ENCODE measurements around the gene BRD2. TPM values are rescaled to one million over a fixed set of nuclear protein-coding genes. Genes with fewer than 3 reads are reported as not detected.

Gene BRD2
- total RNA-seq, 1 donor from 2014 or later: 234 TPM

GRCh38 chr6:32960563-32960962 lies 7.8 kb upstream of the BRD2 start:
- Histone ChIP-seq H3K27ac (ENCODE audit: low read depth, low read length) (no peak overlapping the region), H3K36me3 (ENCODE audit: insufficient read depth, low read length) (no peaks in the 10 kb centered on the region), H3K79me2 (ENCODE audit: insufficient read depth, low read length) (no peaks in the 10 kb centered on the region), H4K20me1 (ENCODE audit: insufficient read depth, low read length) (no peaks in the 10 kb centered on the region), H3K27me3 (ENCODE audit: insufficient read depth, low read length) (no peaks in the 10 kb centered on the region), H3K4me3 (ENCODE audit: insufficient read depth, low read depth, low read length) (no peak overlapping the region), H3K9me3 (ENCODE audit: insufficient read depth, low read depth, low read length) (no peaks in the 10 kb centered on the region), H2AFZ (ENCODE audit: low read depth, low read length) (no peak overlapping the region), H3K9ac (ENCODE audit: low read length) (no peak overlapping the region), H3K4me2 (ENCODE audit: low read length) (no peak overlapping the region), H3K4me1 (ENCODE audit: insufficient read depth, low read length) (no peaks in the 10 kb centered on the region)
- H3K4me1 Mint-ChIP-seq (ENCODE audit: low read depth, unreplicated experiment): peaks cover 7% of the 10 kb centered on the region
- no peak for TF ChIP-seq EZH2 (IDR thresholded peaks at IDR 0.05; ENCODE audit: insufficient read depth, low read length)
- TF ChIP-seq, protein P1, sequence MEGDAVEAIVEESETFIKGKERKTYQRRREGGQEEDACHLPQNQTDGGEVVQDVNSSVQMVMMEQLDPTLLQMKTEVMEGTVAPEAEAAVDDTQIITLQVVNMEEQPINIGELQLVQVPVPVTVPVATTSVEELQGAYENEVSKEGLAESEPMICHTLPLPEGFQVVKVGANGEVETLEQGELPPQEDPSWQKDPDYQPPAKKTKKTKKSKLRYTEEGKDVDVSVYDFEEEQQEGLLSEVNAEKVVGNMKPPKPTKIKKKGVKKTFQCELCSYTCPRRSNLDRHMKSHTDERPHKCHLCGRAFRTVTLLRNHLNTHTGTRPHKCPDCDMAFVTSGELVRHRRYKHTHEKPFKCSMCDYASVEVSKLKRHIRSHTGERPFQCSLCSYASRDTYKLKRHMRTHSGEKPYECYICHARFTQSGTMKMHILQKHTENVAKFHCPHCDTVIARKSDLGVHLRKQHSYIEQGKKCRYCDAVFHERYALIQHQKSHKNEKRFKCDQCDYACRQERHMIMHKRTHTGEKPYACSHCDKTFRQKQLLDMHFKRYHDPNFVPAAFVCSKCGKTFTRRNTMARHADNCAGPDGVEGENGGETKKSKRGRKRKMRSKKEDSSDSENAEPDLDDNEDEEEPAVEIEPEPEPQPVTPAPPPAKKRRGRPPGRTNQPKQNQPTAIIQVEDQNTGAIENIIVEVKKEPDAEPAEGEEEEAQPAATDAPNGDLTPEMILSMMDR (IDR thresholded peaks at IDR 0.05; ENCODE audit: insufficient read depth, low read depth, low read length): no peak
- no peaks in the 10 kb centered on the region for H3K9me3 Mint-ChIP-seq (ENCODE audit: unreplicated experiment)
- H3K36me3 Mint-ChIP-seq (ENCODE audit: low read depth, unreplicated experiment): peaks cover 5% of the 10 kb centered on the region
- FAIRE-seq (no peak), DNase-seq (ENCODE audit: low read depth) (no peak)
- no peaks in the 10 kb centered on the region for H3K27me3 Mint-ChIP-seq (ENCODE audit: low read depth, unreplicated experiment)
- no peak overlapping the region for H3K4me3 Mint-ChIP-seq (ENCODE audit: unreplicated experiment)
- H3K27ac Mint-ChIP-seq (ENCODE audit: unreplicated experiment): no peak overlapping the region

DNA sequence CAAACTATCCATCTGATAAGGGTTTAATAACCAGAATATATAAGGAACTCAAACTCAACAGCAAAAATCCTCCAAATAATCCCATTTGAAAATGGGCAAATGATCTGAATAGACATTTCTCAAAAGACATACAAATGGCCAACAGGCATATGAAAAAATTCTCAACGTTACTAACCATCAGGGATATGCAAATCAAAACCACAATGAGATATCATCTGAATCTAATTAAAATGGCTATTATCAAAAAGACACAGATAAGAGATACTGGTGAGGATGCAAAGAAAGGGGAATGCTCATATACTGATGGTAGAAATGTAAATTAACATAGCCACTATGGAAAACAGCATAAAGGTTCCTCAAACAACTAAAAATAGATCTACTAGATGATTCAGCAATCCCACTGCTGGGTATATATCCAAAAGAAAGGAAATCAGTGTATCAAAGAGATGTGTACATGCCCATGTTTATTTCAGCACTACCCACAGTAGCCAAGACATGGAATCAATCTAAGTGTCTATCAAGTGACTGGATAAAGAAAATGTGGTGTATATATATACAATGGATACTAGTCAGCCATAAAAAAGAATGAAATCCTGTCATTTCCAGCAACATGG lies 6.1 kb upstream of the BRD2 start:
- peaks cover 5% of the 10 kb centered on the region for H3K4me1 ChIP-seq (ENCODE audit: insufficient read depth, low read length)
- Mint-ChIP-seq H3K4me3 (ENCODE audit: unreplicated experiment) (no peak overlapping the region), H3K27me3 (ENCODE audit: low read depth, unreplicated experiment) (no peaks in the 10 kb centered on the region), H3K9me3 (ENCODE audit: unreplicated experiment) (no peaks in the 10 kb centered on the region), H3K4me1 (ENCODE audit: low read depth, unreplicated experiment) (peaks cover 20% of the 10 kb centered on the region), H3K27ac (ENCODE audit: unreplicated experiment) (no peak overlapping the region), H3K36me3 (ENCODE audit: low read depth, unreplicated experiment) (no peaks in the 10 kb centered on the region)
- no peaks in the 10 kb centered on the region for H3K9me3 ChIP-seq (ENCODE audit: insufficient read depth, low read depth, low read length)
- H3K27ac ChIP-seq (ENCODE audit: low read depth, low read length): no peak overlapping the region
- DNase-seq (ENCODE audit: low read depth) (no peak), FAIRE-seq (no peak)
- H3K9ac ChIP-seq (ENCODE audit: low read length): no peak overlapping the region
- H3K4me2 ChIP-seq (ENCODE audit: low read length): no peak overlapping the region
- no peaks in the 10 kb centered on the region for H3K36me3 ChIP-seq (ENCODE audit: insufficient read depth, low read length)
- H3K4me3 ChIP-seq (ENCODE audit: insufficient read depth, low read depth, low read length): no peak overlapping the region
- H3K27me3 ChIP-seq (ENCODE audit: insufficient read depth, low read length): no peaks in the 10 kb centered on the region
- no peaks in the 10 kb centered on the region for H4K20me1 ChIP-seq (ENCODE audit: insufficient read depth, low read length)
- H2AFZ ChIP-seq (ENCODE audit: low read depth, low read length): no peak overlapping the region
- TF ChIP-seq, protein P1 (IDR thresholded peaks at IDR 0.05; ENCODE audit: insufficient read depth, low read depth, low read length): no peak
- TF ChIP-seq EZH2 (IDR thresholded peaks at IDR 0.05; ENCODE audit: insufficient read depth, low read length): no peak
- H3K79me2 ChIP-seq (ENCODE audit: insufficient read depth, low read length): peaks cover 10% of the 10 kb centered on the region

DNA sequence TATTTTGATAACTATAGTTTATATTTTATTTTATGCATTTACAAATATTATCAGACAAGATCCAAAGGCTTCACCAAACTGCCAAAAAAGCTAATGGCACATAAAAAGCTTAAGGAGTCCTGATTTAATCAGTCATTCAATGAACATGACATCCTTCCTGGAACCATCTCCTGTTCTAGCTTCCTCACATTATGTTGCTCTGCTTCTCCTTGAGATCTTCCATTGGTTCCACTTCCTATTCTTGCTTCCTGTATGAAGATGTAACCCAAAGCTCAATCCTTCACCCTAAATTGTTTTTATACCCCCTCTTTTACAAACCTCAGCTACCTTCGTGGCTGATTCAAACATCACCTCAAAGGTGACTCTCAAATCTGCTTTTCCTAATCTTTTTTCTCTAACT lies 4.5 kb upstream of the BRD2 start:
- Histone ChIP-seq H3K27me3 (ENCODE audit: insufficient read depth, low read length) (no peaks in the 10 kb centered on the region), H3K4me3 (ENCODE audit: insufficient read depth, low read depth, low read length) (no peak overlapping the region), H3K9ac (ENCODE audit: low read length) (no peak overlapping the region), H3K4me2 (ENCODE audit: low read length) (no peak overlapping the region), H3K79me2 (ENCODE audit: insufficient read depth, low read length) (peaks cover 20% of the 10 kb centered on the region), H2AFZ (ENCODE audit: low read depth, low read length) (no peak overlapping the region), H4K20me1 (ENCODE audit: insufficient read depth, low read length) (no peaks in the 10 kb centered on the region), H3K9me3 (ENCODE audit: insufficient read depth, low read depth, low read length) (no peaks in the 10 kb centered on the region), H3K27ac (ENCODE audit: low read depth, low read length) (no peak overlapping the region), H3K36me3 (ENCODE audit: insufficient read depth, low read length) (no peaks in the 10 kb centered on the region), H3K4me1 (ENCODE audit: insufficient read depth, low read length) (peaks cover 8% of the 10 kb centered on the region)
- no peak for DNase-seq (ENCODE audit: low read depth)
- H3K27me3 Mint-ChIP-seq (ENCODE audit: low read depth, unreplicated experiment): no peaks in the 10 kb centered on the region
- no peaks in the 10 kb centered on the region for H3K36me3 Mint-ChIP-seq (ENCODE audit: low read depth, unreplicated experiment)
- TF ChIP-seq, protein P1 (IDR thresholded peaks at IDR 0.05; ENCODE audit: insufficient read depth, low read depth, low read length): no peak
- TF ChIP-seq EZH2 (IDR thresholded peaks at IDR 0.05; ENCODE audit: insufficient read depth, low read length): no peak
- peaks cover 21% of the 10 kb centered on the region for H3K4me1 Mint-ChIP-seq (ENCODE audit: low read depth, unreplicated experiment)
- FAIRE-seq: no peak
- H3K9me3 Mint-ChIP-seq (ENCODE audit: unreplicated experiment): no peaks in the 10 kb centered on the region
- peak overlapping the region; percentile 28 for H3K4me3 Mint-ChIP-seq (ENCODE audit: unreplicated experiment)
- H3K27ac Mint-ChIP-seq (ENCODE audit: unreplicated experiment): no peak overlapping the region

Measured in astrocyte (in vitro differentiated cells and primary cell).